GM06990 (cell line): ENCODE data around the gene TIPIN.
"Not testable (repeated sequence)": the region's sequence is repeated elsewhere in the genome, so short reads cannot be mapped to it uniquely, and the experiment has no call there.

Experiments used
- DNase-seq: peaks from one replicate; pipeline ENCODE4 v3.0.0-alpha.2; 2011; ENCODE audit not compliant: insufficient read length; ENCODE audit errors: extremely low read depth
- H3K27me3 ChIP-seq: replicated peaks from 2 replicates; pipeline ENCODE4 v1.6.0; 2011; ENCODE audit warnings: low read length; ENCODE audit not compliant: control insufficient read depth, insufficient read depth
- H3K36me3 ChIP-seq: 2 replicates; pipeline ENCODE4 v1.5.1; 2011; ENCODE audit warnings: low read length; ENCODE audit not compliant: control insufficient read depth, insufficient read depth
- H3K4me3 ChIP-seq: replicated peaks from 2 replicates; pipeline ENCODE4 v1.5.1; 2011; ENCODE audit warnings: low read depth, mild to moderate bottlenecking, control low read depth, low read length
- TF ChIP-seq, protein P1 (sequence below): IDR thresholded peaks from 2 replicates; pipeline ENCODE4 v1.5.1; 2011; ENCODE audit warnings: low read length, control low read depth, mild to moderate bottlenecking, inconsistent platforms; ENCODE audit not compliant: insufficient read depth, poor library complexity, severe bottlenecking

Gene TIPIN

GRCh38 chr15:66312144-66312543 lies 44.3 kb downstream of the TIPIN start:
- TF ChIP-seq, protein P1, sequence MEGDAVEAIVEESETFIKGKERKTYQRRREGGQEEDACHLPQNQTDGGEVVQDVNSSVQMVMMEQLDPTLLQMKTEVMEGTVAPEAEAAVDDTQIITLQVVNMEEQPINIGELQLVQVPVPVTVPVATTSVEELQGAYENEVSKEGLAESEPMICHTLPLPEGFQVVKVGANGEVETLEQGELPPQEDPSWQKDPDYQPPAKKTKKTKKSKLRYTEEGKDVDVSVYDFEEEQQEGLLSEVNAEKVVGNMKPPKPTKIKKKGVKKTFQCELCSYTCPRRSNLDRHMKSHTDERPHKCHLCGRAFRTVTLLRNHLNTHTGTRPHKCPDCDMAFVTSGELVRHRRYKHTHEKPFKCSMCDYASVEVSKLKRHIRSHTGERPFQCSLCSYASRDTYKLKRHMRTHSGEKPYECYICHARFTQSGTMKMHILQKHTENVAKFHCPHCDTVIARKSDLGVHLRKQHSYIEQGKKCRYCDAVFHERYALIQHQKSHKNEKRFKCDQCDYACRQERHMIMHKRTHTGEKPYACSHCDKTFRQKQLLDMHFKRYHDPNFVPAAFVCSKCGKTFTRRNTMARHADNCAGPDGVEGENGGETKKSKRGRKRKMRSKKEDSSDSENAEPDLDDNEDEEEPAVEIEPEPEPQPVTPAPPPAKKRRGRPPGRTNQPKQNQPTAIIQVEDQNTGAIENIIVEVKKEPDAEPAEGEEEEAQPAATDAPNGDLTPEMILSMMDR, result no peak
- Histone ChIP-seq H3K4me3 (no peak overlapping the region), H3K36me3 (peaks cover 15% of the 10 kb centered on the region), H3K27me3 (no peaks in the 10 kb centered on the region)
- no peak for DNase-seq

DNA sequence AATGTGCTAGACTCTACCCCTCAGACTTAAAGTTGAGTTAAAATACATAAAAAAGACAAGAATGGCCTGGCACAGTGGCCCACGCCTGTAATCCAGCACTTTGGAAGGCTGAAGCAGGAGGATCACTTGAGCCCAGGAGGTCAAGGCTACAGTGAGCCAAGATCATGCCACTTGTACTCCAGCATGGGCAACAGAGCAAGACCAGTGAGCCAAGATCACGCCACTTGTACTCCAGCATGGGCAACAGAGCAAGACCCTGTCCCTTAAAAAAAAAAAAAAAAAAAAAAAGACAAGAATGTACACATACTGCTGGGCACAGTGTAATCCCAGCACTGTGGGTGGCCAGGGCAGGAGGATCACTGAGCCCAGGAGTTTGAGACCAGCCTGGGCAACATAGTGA lies 45.7 kb downstream of the TIPIN start:
- H3K27me3 ChIP-seq, result no peaks in the 10 kb centered on the region
- TF ChIP-seq, protein P1, result no peak
- no peak for DNase-seq
- peaks cover 14% of the 10 kb centered on the region for H3K36me3 ChIP-seq
- no peak overlapping the region for H3K4me3 ChIP-seq

DNA sequence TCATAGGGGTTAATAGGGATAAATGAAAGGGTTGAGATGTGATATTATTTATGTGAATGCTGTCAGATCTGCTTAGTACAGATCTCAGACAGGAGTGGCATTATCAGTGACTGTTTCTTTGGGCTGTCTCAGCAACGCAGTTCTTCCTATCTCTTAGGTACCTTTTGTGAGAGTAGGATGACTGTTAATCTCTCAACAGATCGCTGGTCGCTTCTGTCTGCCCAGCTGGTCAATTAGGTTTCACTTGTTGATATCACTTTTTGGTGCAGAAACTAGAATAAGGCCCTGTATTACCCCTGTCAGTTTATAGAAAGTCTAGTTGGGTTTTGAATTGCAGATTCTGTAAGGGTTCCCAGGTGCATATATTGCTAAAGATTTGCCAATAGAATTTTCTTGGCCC lies 46.7 kb downstream of the TIPIN start:
- DNase-seq, result no peak
- TF ChIP-seq, protein P1, result no peak
- no peaks in the 10 kb centered on the region for H3K27me3 ChIP-seq
- H3K4me3 ChIP-seq, result no peak overlapping the region
- H3K36me3 ChIP-seq, result peaks cover 11% of the 10 kb centered on the region

DNA sequence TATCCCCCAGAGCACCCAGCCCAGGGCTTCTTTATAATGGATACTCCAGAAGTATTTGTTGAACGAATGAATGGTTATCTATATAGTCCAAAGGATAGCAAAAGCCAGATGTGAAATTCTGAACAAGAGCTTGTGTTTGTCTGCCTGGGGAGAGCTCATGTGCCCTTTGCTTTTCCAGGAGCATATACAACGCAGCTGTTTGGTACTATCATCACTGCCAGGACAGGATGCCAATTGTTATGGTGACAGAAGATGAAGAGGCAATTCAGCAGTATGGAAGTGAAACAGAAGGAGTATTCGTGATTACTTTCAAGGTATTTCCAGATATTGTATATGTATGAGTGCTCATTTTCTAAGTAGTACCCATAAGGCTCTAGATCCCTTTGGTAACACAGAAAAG lies 48.0 kb downstream of the TIPIN start:
- peaks cover 10% of the 10 kb centered on the region for H3K36me3 ChIP-seq
- DNase-seq, result no peak
- TF ChIP-seq, protein P1, result no peak
- no peaks in the 10 kb centered on the region for H3K27me3 ChIP-seq
- H3K4me3 ChIP-seq, result no peak overlapping the region

DNA sequence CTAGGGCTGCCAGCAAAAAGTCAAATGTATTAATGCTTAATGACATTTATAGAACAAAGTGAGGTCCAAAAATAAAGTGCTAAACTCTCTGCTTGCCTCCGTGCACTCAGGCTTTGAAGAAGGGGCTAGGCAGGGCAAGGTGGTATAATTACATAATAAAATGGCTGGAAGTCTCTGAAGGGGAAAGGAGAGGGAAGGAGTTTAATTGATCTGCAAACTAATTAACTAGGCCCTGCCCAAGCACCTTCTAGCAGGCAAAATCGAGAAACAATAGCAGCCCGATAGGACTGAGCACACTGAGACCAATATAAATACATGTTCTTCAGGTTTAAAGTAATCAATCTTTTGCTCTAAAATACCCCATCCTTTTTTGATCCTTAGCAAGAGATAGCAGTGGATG lies 50.1 kb downstream of the TIPIN start:
- no peak overlapping the region for H3K4me3 ChIP-seq
- DNase-seq, result no peak
- TF ChIP-seq, protein P1, result no peak
- no peaks in the 10 kb centered on the region for H3K27me3 ChIP-seq
- peaks cover 8% of the 10 kb centered on the region for H3K36me3 ChIP-seq

GRCh38 chr15:66304425-66304824 lies 52.1 kb downstream of the TIPIN start:
- DNase-seq, H3K4me3 ChIP-seq, H3K27me3 ChIP-seq, H3K36me3 ChIP-seq: not testable (repeated sequence)
